Vagina (tissue), 2 donors: ENCODE data around the gene INPP4B. TPM values are rescaled to one million over a fixed set of nuclear protein-coding genes. Genes with fewer than 3 reads are reported as not detected.

Experiments
- DNase-seq, 2 donors: peaks; one replicate each; pipeline ENCODE4 v3.0.0-alpha.2; 2017; ENCODE audit errors: extremely low spot score in 2 of 2
- H3K27ac ChIP-seq: fragments of 200-600 bp; sonication (generic); one replicate; pipeline ENCODE4 v1.5.1; 2019
- H3K27me3 ChIP-seq: fragments of 200-600 bp; sonication (generic); one replicate; pipeline ENCODE4 v1.5.1; 2019
- H3K36me3 ChIP-seq, 2 donors: fragments of 200-600 bp; sonication (generic); one replicate each; pipeline ENCODE4 v1.5.1; 2017 to 2019
- H3K4me1 ChIP-seq: fragments of 200-600 bp; sonication (generic); one replicate; pipeline ENCODE4 v1.5.1; 2019
- H3K4me3 ChIP-seq, 2 donors: fragments of 200-600 bp; sonication (generic); 1 replicate in 1 of 2; 2 replicates in 1 of 2; pipeline ENCODE4 v1.5.1; 2016 to 2019
- H3K9me3 ChIP-seq: fragments of 200-600 bp; sonication (generic); one replicate; pipeline ENCODE4 v1.5.1; 2019
- CTCF ChIP-seq, 3 experiments: fragments of 450-650 bp in 2 of 3; fragments of 200-600 bp in 1 of 3; sonication (generic) in 1 of 3; IDR thresholded peaks; one replicate each; pipeline ENCODE4 v1.5.1; 2017 to 2019; ENCODE audit warnings: antibody characterized with exemption in 3 of 3, mild to moderate bottlenecking in 2 of 3, moderate library complexity in 2 of 3
- POLR2A ChIP-seq, 2 donors: fragments of 450-650 bp; IDR thresholded peaks; one replicate each; pipeline ENCODE4 v1.6.1; 2017; ENCODE audit warnings: antibody characterized with exemption in 2 of 2, mild to moderate bottlenecking in 2 of 2, moderate library complexity in 2 of 2
- POLR2AphosphoS5 ChIP-seq, 2 donors: sonication (generic); formaldehyde crosslinking; IDR thresholded peaks; one replicate each; pipeline ENCODE4 v1.9.0; 2017; ENCODE audit warnings: antibody characterized with exemption in 2 of 2, mild to moderate bottlenecking in 2 of 2, low read depth in 1 of 2; ENCODE audit not compliant: insufficient read depth in 1 of 2
- intact Hi-C: fragments of 100-400 bp; cut with DNase I; formaldehyde crosslinking; loops from one replicate; pipeline ENCODE4 v1.15.1; 2023
- total RNA-seq: library from RNA; depleted of rRNA; stranded (reverse); fragments of >200 nt; gene quantifications from one replicate; pipeline ENCODE4 v1.2.3, GENCODE V29; 2016

INPP4B gene
- total RNA-seq, 1 donor from 2014 or later, result 21.1 TPM

DNA sequence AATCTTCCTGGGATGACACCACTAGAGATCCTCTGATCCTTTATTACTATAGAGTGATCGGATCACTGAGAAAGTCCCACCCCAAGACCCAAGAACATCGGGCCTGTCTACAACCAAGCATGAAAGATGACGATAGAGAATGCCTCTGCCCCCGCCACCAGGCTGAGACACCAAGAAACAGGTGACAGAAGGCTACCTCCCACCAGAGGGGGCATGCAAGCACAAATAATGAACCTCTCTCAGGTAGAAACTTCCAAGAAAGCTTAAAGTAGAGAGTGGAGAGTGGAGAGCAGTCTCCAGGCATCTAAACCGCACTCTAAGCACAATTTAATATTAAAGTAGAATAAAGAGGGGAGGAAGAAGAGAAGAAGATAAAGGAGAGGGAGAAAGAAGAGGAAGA lies 402.6 kb downstream of the INPP4B start:
- H3K4me1 ChIP-seq, result no peaks in the 10 kb centered on the region
- no peaks in the 10 kb centered on the region for H3K36me3 ChIP-seq
- H3K9me3 ChIP-seq, result no peaks in the 10 kb centered on the region
- no peak overlapping the region for H3K27ac ChIP-seq
- H3K27me3 ChIP-seq, result no peaks in the 10 kb centered on the region
- H3K4me3 ChIP-seq, result no peak overlapping the region
- TF ChIP-seq POLR2AphosphoS5 (IDR thresholded peaks at IDR 0.05; ENCODE audit: insufficient read depth in 1 of 2, low read depth in 1 of 2), result no peak
- intact Hi-C loops, result no loop called here
- DNase-seq, result no peak

DNA sequence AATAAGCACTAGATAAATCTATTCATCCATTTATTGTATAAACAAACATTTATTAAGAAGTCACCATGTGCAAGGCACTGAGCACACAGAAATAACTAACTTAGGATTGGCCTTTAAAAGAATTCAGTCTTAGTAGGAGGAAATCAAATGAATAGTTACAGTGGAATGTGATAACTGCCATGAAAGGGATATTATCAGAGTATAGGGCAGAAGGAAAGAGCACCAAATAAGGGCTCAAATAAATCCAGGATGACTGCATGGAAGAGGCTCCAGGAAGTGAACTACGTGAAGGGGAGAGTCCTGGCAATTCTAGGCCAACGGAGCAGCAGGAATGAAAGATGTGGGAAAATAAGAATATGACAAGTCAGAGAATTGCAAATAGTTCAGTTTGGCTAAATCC lies 406.0 kb downstream of the INPP4B start:
- Histone ChIP-seq H3K9me3 (no peaks in the 10 kb centered on the region), H3K4me1 (no peaks in the 10 kb centered on the region), H3K27ac (no peak overlapping the region), H3K4me3 (no peak overlapping the region), H3K36me3 (no peaks in the 10 kb centered on the region), H3K27me3 (no peaks in the 10 kb centered on the region)
- TF ChIP-seq CTCF (IDR thresholded peaks at IDR 0.05) (no peak), POLR2AphosphoS5 (IDR thresholded peaks at IDR 0.05; ENCODE audit: insufficient read depth in 1 of 2, low read depth in 1 of 2) (no peak), POLR2A (IDR thresholded peaks at IDR 0.05) (no peak)
- intact Hi-C loops, result no loop called here
- DNase-seq, result no peak

DNA sequence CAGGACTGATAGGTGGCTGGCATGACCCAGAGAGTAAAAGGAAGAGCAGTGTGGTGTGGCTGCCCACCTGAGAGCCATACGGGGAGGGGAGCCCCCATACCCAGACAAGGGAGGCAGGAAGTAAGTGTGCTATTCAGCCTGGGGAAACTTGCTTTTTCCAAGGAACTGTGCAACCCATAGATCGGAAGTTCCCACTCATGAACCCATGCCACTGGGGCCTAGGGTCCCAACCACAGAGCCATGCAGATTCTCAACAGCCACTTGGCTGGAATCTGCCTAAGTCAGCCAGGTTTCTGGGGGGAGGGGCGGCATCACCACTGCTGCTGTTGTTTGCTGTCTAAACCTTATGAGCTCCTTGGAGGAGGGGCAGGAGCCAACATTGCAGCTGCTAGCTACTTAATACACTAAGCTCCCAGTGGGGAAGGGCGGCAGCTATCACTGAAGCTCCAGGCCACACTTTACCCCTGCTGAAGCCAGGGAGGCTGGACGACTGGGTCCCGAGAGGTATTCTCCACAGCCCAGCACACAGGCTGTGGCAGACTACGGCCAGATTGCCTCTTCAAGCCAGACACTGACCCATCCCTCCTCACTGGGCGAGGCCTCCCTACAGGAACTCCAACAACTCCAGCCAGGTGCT lies 410.4 kb downstream of the INPP4B start:
- intact Hi-C loops, result no loop called here
- Histone ChIP-seq H3K36me3 (no peaks in the 10 kb centered on the region), H3K27me3 (no peaks in the 10 kb centered on the region), H3K27ac (no peak overlapping the region), H3K9me3 (no peaks in the 10 kb centered on the region), H3K4me1 (no peaks in the 10 kb centered on the region), H3K4me3 (no peak overlapping the region)
- DNase-seq, result no peak
- TF ChIP-seq CTCF (IDR thresholded peaks at IDR 0.05) (no peak), POLR2A (IDR thresholded peaks at IDR 0.05) (no peak), POLR2AphosphoS5 (IDR thresholded peaks at IDR 0.05; ENCODE audit: insufficient read depth in 1 of 2, low read depth in 1 of 2) (no peak)

GRCh38 chr4:142434519-142435224 lies 411.4 kb downstream of the INPP4B start:
- no peaks in the 10 kb centered on the region for H3K9me3 ChIP-seq
- DNase-seq, result no peak
- intact Hi-C loops, result no loop called here
- H3K27ac ChIP-seq, result no peak overlapping the region
- no peaks in the 10 kb centered on the region for H3K36me3 ChIP-seq
- H3K4me3 ChIP-seq, result no peak overlapping the region
- no peak for TF ChIP-seq POLR2A (IDR thresholded peaks at IDR 0.05)
- no peak for TF ChIP-seq CTCF (IDR thresholded peaks at IDR 0.05)
- no peak for TF ChIP-seq POLR2AphosphoS5 (IDR thresholded peaks at IDR 0.05; ENCODE audit: insufficient read depth in 1 of 2, low read depth in 1 of 2)
- no peaks in the 10 kb centered on the region for H3K27me3 ChIP-seq
- no peaks in the 10 kb centered on the region for H3K4me1 ChIP-seq

DNA sequence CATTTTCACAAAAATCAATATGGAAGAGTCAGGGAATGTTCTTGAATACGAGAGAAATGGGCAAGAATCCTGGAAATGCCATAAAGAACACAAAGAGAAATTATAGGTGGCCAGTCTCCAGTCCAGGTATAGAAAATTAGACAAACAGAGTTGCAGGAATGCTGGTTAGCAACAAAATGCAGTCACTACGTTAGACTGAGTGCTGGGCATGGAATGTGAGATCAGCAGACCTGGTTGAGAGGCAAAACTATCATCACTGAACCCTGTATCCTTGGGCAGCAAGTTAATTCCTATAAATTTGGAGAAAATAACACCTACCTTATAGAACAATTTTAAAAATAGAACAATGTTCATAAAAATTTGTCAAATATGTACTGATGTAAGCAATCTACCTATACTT lies 417.4 kb downstream of the INPP4B start:
- DNase-seq, result no peak
- TF ChIP-seq POLR2A (IDR thresholded peaks at IDR 0.05) (no peak), CTCF (IDR thresholded peaks at IDR 0.05) (no peak), POLR2AphosphoS5 (IDR thresholded peaks at IDR 0.05; ENCODE audit: insufficient read depth in 1 of 2, low read depth in 1 of 2) (no peak)
- intact Hi-C loops, result no loop called here

More for the DNA sequence above, 417.4 kb downstream of the INPP4B start:
- no peak overlapping the region for H3K27ac ChIP-seq
- no peaks in the 10 kb centered on the region for H3K27me3 ChIP-seq
- H3K4me3 ChIP-seq, result no peak overlapping the region
- H3K36me3 ChIP-seq, result no peaks in the 10 kb centered on the region
- no peaks in the 10 kb centered on the region for H3K9me3 ChIP-seq
- no peaks in the 10 kb centered on the region for H3K4me1 ChIP-seq
